ENCODE measurements around the gene MAN1A1. TPM values are rescaled to one million over a fixed set of nuclear protein-coding genes. Genes with fewer than 3 reads are reported as not detected.

MAN1A1 gene
- total RNA-seq, 6 experiments from 2014 or later: 109 to 191 (median 139) TPM

DNA sequence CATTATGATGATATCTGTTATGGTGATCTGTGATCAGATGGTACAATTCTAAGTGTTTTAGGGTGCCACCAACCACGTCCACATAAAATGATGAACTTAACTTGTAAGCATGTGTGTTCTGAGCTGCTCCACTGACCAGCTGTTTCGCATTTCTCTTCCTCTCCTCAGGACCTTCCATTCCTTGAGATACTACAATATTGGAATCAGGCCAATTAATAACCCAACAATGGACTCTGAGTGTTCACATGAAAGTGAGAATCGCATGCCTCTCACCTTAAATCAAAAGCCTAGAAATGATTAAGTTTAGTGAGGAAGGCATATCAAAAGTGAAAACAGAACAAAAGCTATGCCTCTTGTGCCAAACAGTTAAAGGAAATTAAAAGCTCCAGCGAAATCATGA, 114.6 kb downstream of the MAN1A1 start:
- WGBS (ENCODE audit: insufficient coverage, low coverage, low lambda C conversion rate, missing lambda C conversion rate): 90% methylated on average over 4 of the region's 4 CpGs
- Histone ChIP-seq H3K27me3 (no peaks in the 10 kb centered on the region), H3K4me3 (no peak overlapping the region), H3K36me3 (peaks cover 0 to 5% (median 1%) of the 10 kb centered on the region in 4 donors), H3K27ac (no peak overlapping the region), H3K9me3 (no peaks in the 10 kb centered on the region), H3K4me1 (no peaks in the 10 kb centered on the region)
- no peak for ATAC-seq
- no peak for TF ChIP-seq POLR2A (IDR thresholded peaks at IDR 0.05)
- no peak for DNase-seq
- intact Hi-C loops (cut with DNase I): no loop called here

GRCh38 chr6:119234457-119234856, 115.1 kb downstream of the MAN1A1 start:
- ATAC-seq: no peak
- no peaks in the 10 kb centered on the region for H3K4me1 ChIP-seq
- peaks cover 0 to 5% (median 1%) of the 10 kb centered on the region in 4 donors for H3K36me3 ChIP-seq
- intact Hi-C loops (cut with DNase I): no loop called here
- H3K27me3 ChIP-seq: no peaks in the 10 kb centered on the region
- no peak for DNase-seq
- no peak overlapping the region for H3K27ac ChIP-seq
- no peak overlapping the region for H3K4me3 ChIP-seq
- no peak for TF ChIP-seq POLR2A (IDR thresholded peaks at IDR 0.05)
- TF ChIP-seq, protein P1, sequence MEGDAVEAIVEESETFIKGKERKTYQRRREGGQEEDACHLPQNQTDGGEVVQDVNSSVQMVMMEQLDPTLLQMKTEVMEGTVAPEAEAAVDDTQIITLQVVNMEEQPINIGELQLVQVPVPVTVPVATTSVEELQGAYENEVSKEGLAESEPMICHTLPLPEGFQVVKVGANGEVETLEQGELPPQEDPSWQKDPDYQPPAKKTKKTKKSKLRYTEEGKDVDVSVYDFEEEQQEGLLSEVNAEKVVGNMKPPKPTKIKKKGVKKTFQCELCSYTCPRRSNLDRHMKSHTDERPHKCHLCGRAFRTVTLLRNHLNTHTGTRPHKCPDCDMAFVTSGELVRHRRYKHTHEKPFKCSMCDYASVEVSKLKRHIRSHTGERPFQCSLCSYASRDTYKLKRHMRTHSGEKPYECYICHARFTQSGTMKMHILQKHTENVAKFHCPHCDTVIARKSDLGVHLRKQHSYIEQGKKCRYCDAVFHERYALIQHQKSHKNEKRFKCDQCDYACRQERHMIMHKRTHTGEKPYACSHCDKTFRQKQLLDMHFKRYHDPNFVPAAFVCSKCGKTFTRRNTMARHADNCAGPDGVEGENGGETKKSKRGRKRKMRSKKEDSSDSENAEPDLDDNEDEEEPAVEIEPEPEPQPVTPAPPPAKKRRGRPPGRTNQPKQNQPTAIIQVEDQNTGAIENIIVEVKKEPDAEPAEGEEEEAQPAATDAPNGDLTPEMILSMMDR (IDR thresholded peaks at IDR 0.05): no peak
- WGBS (ENCODE audit: insufficient coverage, low coverage, low lambda C conversion rate, missing lambda C conversion rate): 90% methylated on average over 4 of the region's 5 CpGs
- no peaks in the 10 kb centered on the region for H3K9me3 ChIP-seq

GRCh38 chr6:119233312-119233984, 116.1 kb downstream of the MAN1A1 start:
- no peak overlapping the region for H3K4me3 ChIP-seq
- H3K36me3 ChIP-seq: peaks cover 0 to 5% (median 1%) of the 10 kb centered on the region in 4 donors
- DNase-seq (no peak), ATAC-seq (no peak)
- no peak overlapping the region for H3K27ac ChIP-seq
- H3K4me1 ChIP-seq: no peaks in the 10 kb centered on the region
- 74% methylated on average over 2 of the region's 2 CpGs for WGBS (ENCODE audit: insufficient coverage, low coverage, low lambda C conversion rate, missing lambda C conversion rate)
- no peaks in the 10 kb centered on the region for H3K9me3 ChIP-seq
- TF ChIP-seq, protein P1 (IDR thresholded peaks at IDR 0.05): no peak
- TF ChIP-seq POLR2A (IDR thresholded peaks at IDR 0.05): no peak
- no peaks in the 10 kb centered on the region for H3K27me3 ChIP-seq
- intact Hi-C loops (cut with DNase I): no loop called here

- H3K9me3 ChIP-seq: no peaks in the 10 kb centered on the region
- peaks cover 0 to 3% (median 1%) of the 10 kb centered on the region in 4 donors for H3K36me3 ChIP-seq
- no peak for DNase-seq
- ATAC-seq: no peak
- intact Hi-C loops (cut with DNase I): no loop called here
- 78% methylated on average over 3 of the region's 4 CpGs for WGBS (ENCODE audit: insufficient coverage, low coverage, low lambda C conversion rate, missing lambda C conversion rate)
- H3K27ac ChIP-seq: no peak overlapping the region
- no peak for TF ChIP-seq POLR2A (IDR thresholded peaks at IDR 0.05)
- TF ChIP-seq, protein P1 (IDR thresholded peaks at IDR 0.05): no peak
- no peaks in the 10 kb centered on the region for H3K4me1 ChIP-seq
- no peak overlapping the region for H3K4me3 ChIP-seq
- H3K27me3 ChIP-seq: no peaks in the 10 kb centered on the region
These were observed 118.2 kb downstream of the MAN1A1 start for GRCh38 chr6:119231394-119231793.

DNA sequence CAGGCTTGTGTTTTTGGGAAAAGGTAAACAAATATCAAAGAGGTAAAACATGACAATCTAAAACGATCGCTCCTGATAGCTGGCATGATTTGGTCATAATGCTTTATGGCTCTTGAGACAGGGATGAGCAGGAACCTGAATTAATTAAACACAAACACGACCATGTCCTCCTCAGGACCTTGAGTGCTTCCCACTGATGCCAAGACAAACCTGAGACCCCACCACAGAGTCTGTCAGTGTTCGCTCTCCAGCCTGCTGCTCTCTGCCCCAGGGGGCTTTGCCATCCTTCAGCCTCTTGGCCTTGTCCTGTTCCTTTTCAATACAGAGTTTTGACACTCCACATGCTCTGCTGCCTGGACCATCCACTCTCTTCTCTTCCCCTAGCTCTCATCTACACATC, 119.4 kb downstream of the MAN1A1 start:
- intact Hi-C loops (cut with DNase I): no loop called here
- H3K36me3 ChIP-seq: peaks cover 0 to 3% (median 1%) of the 10 kb centered on the region in 4 donors
- ATAC-seq (no peak), DNase-seq (no peak)
- no peak overlapping the region for H3K27ac ChIP-seq
- no peaks in the 10 kb centered on the region for H3K9me3 ChIP-seq
- WGBS (ENCODE audit: insufficient coverage, low coverage, low lambda C conversion rate, missing lambda C conversion rate): 100% methylated on average over 2 of the region's 4 CpGs
- H3K27me3 ChIP-seq: no peaks in the 10 kb centered on the region
- H3K4me1 ChIP-seq: no peaks in the 10 kb centered on the region
- no peak overlapping the region for H3K4me3 ChIP-seq
- no peak for TF ChIP-seq POLR2A (IDR thresholded peaks at IDR 0.05)
- TF ChIP-seq, protein P1 (IDR thresholded peaks at IDR 0.05): no peak

Data from right lobe of liver (tissue), 6 donors.